IPS-18a (cell line): ENCODE measurements around the gene SYT8.
"Not testable (repeated sequence)": the region's sequence is repeated elsewhere in the genome, so short reads cannot be mapped to it uniquely, and the experiment has no call there.

Experiments used
- H3K27ac ChIP-seq: one replicate; pipeline ENCODE4 v1.5.1; 2013; ENCODE audit warnings: low read length
- H3K27me3 ChIP-seq: one replicate; pipeline ENCODE4 v1.6.1; 2013; ENCODE audit warnings: mild to moderate bottlenecking, low read length; ENCODE audit not compliant: control insufficient read depth, insufficient read depth
- H3K36me3 ChIP-seq: one replicate; pipeline ENCODE4 v1.6.1; 2013; ENCODE audit warnings: low read depth, low read length; ENCODE audit not compliant: control insufficient read depth
- H3K4me1 ChIP-seq: one replicate; pipeline ENCODE4 v1.6.1; 2013; ENCODE audit warnings: low read depth, low read length; ENCODE audit not compliant: control insufficient read depth
- H3K4me3 ChIP-seq: one replicate; pipeline ENCODE4 v1.5.1; 2013; ENCODE audit warnings: low read length
- H3K9ac ChIP-seq: one replicate; pipeline ENCODE4 v1.6.1; 2013; ENCODE audit warnings: mild to moderate bottlenecking, low read length, moderate library complexity
- H3K9me3 ChIP-seq: one replicate; pipeline ENCODE4 v1.6.1; 2013; ENCODE audit warnings: low read depth, low read length; ENCODE audit not compliant: control insufficient read depth

Gene SYT8

DNA sequence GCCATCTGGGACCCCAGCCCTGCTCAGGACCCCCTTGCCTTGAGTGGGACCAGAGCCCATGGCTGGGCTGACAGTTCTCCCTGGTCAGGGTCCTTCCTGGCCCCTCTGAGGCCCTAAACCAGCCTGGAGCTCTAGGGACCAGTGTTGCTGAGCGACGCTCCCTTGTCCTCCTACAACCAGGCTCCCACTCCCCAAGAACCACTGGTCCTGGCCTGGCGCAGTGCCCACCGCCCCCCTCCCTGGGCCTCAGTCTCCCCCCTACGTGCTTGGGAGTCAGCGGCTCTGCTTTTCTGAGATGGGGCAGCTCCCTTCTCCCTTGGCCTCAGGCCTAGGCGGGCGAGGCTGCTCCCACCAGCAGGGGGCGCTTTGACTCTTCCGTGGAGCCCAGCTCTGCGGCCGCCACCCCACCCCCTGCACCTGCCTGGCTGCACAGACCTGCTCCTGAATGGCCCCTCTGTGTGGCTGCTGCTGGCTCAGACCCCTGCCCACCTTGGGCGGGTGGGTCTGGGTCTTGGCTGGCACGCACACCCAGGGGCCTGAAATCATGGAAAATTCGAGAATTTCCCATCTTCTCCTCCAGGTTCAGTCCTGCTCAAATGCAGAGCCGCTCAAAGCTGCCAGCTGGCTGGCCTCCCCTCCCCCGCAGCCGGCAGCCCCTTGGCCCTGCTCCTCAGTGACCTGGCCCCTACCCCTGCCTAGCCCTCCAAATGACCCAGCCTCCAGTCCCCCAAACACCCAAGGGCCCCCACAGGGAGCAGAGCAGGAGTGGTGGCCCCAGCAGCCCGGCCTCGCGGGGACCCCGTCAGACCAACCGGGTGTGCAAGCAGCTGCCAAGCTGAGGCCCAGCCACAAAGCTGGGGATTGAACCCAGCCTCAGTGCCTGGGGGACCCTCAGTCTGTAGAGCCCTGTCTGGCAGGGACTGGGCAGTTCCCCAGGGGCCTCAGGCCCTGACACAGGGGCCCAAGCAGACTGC lies 47.8 kb downstream of the SYT8 start:
- no peaks in the 10 kb centered on the region for H3K4me1 ChIP-seq

DNA sequence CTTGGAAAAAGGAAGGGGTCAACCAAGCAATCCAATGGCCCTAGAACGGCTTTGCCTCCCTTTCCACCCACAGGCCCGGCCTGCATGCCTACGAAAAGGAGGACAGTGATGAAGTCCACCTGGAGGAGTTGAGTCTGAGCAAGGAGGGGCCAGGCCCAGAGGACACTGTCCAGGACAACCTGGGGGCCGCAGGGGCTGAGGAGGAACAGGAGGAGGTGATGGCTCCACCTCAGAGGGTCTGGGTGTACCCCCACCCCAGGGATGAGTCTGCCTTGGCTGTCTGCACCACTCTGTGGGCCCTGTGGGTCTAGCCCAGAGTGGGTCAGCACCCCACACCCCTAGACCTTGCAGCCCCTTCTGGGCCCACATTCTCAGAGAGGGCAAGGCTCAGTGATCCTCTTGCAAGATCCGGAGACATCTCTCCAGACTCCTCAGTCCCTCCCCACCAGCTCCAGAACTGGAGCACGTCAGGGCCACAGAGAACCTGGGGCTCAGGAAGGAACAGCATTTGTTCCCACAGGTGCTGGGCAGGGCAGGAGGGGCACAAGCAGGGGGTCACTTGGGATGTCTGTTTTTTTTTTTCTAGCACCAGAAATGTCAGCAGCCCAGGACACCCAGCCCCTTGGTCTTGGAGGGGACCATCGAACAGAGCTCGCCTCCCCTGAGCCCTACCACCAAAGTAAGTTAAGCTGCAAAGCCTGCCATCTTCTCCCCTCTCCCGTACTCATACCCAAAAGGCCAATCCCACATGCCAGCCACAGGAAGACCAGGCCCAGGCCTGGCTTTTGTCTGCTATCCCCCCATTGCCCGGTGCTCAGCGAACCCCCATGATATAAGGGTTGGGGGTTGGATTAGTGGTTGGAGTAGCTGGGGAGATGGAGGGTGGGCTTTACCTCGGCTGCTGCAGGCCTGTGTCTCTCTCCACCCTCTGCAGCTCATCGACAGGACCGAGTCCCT lies 48.8 kb downstream of the SYT8 start:
- Histone ChIP-seq H3K27ac (no peak overlapping the region), H3K27me3 (no peaks in the 10 kb centered on the region), H3K4me1 (no peaks in the 10 kb centered on the region), H3K9me3 (no peaks in the 10 kb centered on the region), H3K36me3 (no peaks in the 10 kb centered on the region), H3K4me3 (no peak overlapping the region), H3K9ac (no peak overlapping the region)

More for the DNA sequence above, 47.8 kb downstream of the SYT8 start:
- Histone ChIP-seq H3K27me3 (no peaks in the 10 kb centered on the region), H3K27ac (no peak overlapping the region), H3K9me3 (no peaks in the 10 kb centered on the region), H3K9ac (no peak overlapping the region), H3K36me3 (no peaks in the 10 kb centered on the region), H3K4me3 (no peak overlapping the region)

DNA sequence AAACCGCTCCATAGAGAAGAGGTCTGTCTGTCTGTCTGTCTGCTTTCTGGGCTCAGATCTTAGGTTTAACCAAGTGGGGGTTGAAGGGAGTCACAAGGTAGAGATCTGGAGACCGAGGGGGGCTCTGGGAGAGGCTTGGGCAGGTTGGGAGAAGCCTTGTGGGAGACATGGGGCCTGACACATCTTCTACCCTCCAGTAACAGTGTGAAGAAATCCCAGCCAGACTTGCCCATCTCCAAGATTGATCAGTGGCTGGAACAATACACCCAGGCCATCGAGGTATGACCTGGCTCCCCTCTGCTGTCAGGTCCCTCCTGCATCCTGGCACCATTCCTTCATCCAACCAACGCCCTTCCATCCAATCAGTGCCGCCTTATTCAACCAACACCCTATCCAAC lies 49.5 kb downstream of the SYT8 start:
- Histone ChIP-seq H3K36me3 (no peaks in the 10 kb centered on the region), H3K9me3 (no peaks in the 10 kb centered on the region), H3K4me3 (no peak overlapping the region), H3K4me1 (no peaks in the 10 kb centered on the region), H3K27ac (no peak overlapping the region), H3K27me3 (no peaks in the 10 kb centered on the region), H3K9ac (no peak overlapping the region)

DNA sequence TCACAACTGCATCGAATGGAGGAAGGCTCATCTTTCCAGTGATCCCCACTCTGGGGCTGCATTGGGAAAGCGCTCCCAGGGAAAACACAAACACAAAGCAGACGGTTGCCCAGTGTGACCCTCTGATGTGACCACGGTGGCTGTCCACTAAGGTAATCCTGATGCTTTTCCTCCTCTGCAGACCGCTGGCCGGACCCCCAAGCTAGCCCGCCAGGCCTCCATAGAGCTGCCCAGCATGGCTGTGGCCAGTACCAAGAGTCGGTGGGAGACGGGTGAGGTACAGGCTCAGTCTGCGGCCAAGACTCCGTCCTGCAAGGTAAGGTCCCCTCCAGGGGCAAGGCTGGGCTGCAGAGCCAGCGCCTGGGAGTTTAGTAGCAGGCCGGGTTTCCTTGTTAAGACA lies 51.8 kb downstream of the SYT8 start:
- H3K9ac ChIP-seq, H3K27me3 ChIP-seq: not testable (repeated sequence)

More for the DNA sequence above, 51.8 kb downstream of the SYT8 start:
- not testable (repeated sequence) for H3K4me3 ChIP-seq, H3K4me1 ChIP-seq, H3K9me3 ChIP-seq, H3K27ac ChIP-seq, H3K36me3 ChIP-seq
